NCI-H1436 treated with DMSO at 0.1 percent for 48 hours (cell line): ENCODE results near the gene ATG9B.
"Not testable (repeated sequence)": the region's sequence is repeated elsewhere in the genome, so short reads cannot be mapped to it uniquely, and the experiment has no call there.

Experiments
- DNase-seq: peaks from one replicate; lab custom pipeline; 2025; lab: John Stamatoyannopoulos, UW

ATG9B gene

GRCh38 chr7:151057989-151058780 is 33.9 kb upstream of the ATG9B start:
- DNase-seq = peak; percentile 92

GRCh38 chr7:151057506-151057988 is 33.3 kb upstream of the ATG9B start, which contains the start of gene CDK5:
Gene CDK5 (minus strand): TSS chr7:151057897. CDS start chr7:151057848, 49 bp downstream.
- no peak for DNase-seq

GRCh38 chr7:151056666-151057505 is 32.6 kb upstream of the ATG9B start:
- no peak for DNase-seq

GRCh38 chr7:151056283-151056665 is 32.0 kb upstream of the ATG9B start:
- no peak for DNase-seq

- DNase-seq = no peak
Measured at GRCh38 chr7:151053751-151054150, 29.5 kb upstream of the ATG9B start.

- no peak for DNase-seq
Measured at GRCh38 chr7:151053096-151053495, 28.8 kb upstream of the ATG9B start.

- no peak for DNase-seq
Measured at GRCh38 chr7:151051108-151051507, 26.8 kb upstream of the ATG9B start.

GRCh38 chr7:151048911-151049463 is 24.7 kb upstream of the ATG9B start:
- no peak for DNase-seq

- no peak for DNase-seq
Measured at GRCh38 chr7:151047976-151048815, 23.9 kb upstream of the ATG9B start, which contains the start of gene ASIC3. Gene ASIC3 (plus strand): TSS chr7:151048531. CDS start chr7:151048886, 355 bp downstream.

- DNase-seq = no peak
Measured at GRCh38 chr7:151046603-151047573, 22.6 kb upstream of the ATG9B start.

GRCh38 chr7:151045967-151046366 is 21.7 kb upstream of the ATG9B start:
- no peak for DNase-seq

- no peak for DNase-seq
Measured at GRCh38 chr7:151045262-151045661, 21.0 kb upstream of the ATG9B start.

GRCh38 chr7:151043959-151044358 is 19.7 kb upstream of the ATG9B start:
- DNase-seq = no peak

- not testable (repeated sequence) for DNase-seq
Measured at GRCh38 chr7:151043449-151043848, 19.2 kb upstream of the ATG9B start.

- no peak for DNase-seq
Measured at GRCh38 chr7:151040616-151041375, 16.5 kb upstream of the ATG9B start.

- DNase-seq = no peak
Measured at GRCh38 chr7:151039850-151040548, 15.7 kb upstream of the ATG9B start.

GRCh38 chr7:151038951-151039849 is 14.9 kb upstream of the ATG9B start:
- DNase-seq = no peak

- DNase-seq = no peak
Measured at GRCh38 chr7:151035902-151036301, 11.6 kb upstream of the ATG9B start.
